ENCODE results near the gene HSPBP1.

Gene HSPBP1

GRCh38 chr19:55216461-55217198 is 63.3 kb downstream of the HSPBP1 start:
- peak; percentile 99 for DNase-seq
- TF ChIP-seq CTCF (IDR thresholded peaks at IDR 0.05; ENCODE audit: low read depth, low read length, missing control alignments): peak; percentile 19
- H3K27ac ChIP-seq: peak overlapping the region; percentile 47
- no peaks in the 10 kb centered on the region for H3K36me3 ChIP-seq (replicated peaks)
- peak overlapping the region; percentile 45 for H3K4me3 ChIP-seq (ENCODE audit: low read depth, low read length)
- H3K27me3 ChIP-seq (replicated peaks): no peaks in the 10 kb centered on the region
- in situ Hi-C loops (cut with HindIII; ENCODE audit: low pct_ligation_motif_present, low sequenced_read_pairs): no loop called here

- no peak overlapping the region for H3K27ac ChIP-seq
- H3K4me3 ChIP-seq (ENCODE audit: low read depth, low read length): no peak overlapping the region
- H3K27me3 ChIP-seq (replicated peaks): no peaks in the 10 kb centered on the region
- TF ChIP-seq CTCF (IDR thresholded peaks at IDR 0.05; ENCODE audit: low read depth, low read length, missing control alignments): no peak
- no peaks in the 10 kb centered on the region for H3K36me3 ChIP-seq (replicated peaks)
- no peak for DNase-seq
- in situ Hi-C loops (cut with HindIII; ENCODE audit: low pct_ligation_motif_present, low sequenced_read_pairs): no loop called here
Observed at GRCh38 chr19:55213547-55213946, 66.4 kb downstream of the HSPBP1 start.

GRCh38 chr19:55212447-55212846 is 67.5 kb downstream of the HSPBP1 start:
- peak; percentile 50 for TF ChIP-seq CTCF (IDR thresholded peaks at IDR 0.05; ENCODE audit: low read depth, low read length, missing control alignments)
- no peak overlapping the region for H3K27ac ChIP-seq
- no peak for DNase-seq
- no peaks in the 10 kb centered on the region for H3K27me3 ChIP-seq (replicated peaks)
- no peak overlapping the region for H3K4me3 ChIP-seq (ENCODE audit: low read depth, low read length)
- in situ Hi-C loops (cut with HindIII; ENCODE audit: low pct_ligation_motif_present, low sequenced_read_pairs): no loop called here
- no peaks in the 10 kb centered on the region for H3K36me3 ChIP-seq (replicated peaks)
